NOMO-1 treated with dmso at 0.1 percent for 144 hours (cell line): ENCODE data around the gene FNBP1.

Experiments
- DNase-seq: peaks from one replicate; lab custom pipeline; 2025; ENCODE audit not compliant: unreplicated experiment; lab: John Stamatoyannopoulos, UW

Gene FNBP1

GRCh38 chr9:129879991-129880653, 162.9 kb downstream of the FNBP1 start:
- no peak for DNase-seq

DNA sequence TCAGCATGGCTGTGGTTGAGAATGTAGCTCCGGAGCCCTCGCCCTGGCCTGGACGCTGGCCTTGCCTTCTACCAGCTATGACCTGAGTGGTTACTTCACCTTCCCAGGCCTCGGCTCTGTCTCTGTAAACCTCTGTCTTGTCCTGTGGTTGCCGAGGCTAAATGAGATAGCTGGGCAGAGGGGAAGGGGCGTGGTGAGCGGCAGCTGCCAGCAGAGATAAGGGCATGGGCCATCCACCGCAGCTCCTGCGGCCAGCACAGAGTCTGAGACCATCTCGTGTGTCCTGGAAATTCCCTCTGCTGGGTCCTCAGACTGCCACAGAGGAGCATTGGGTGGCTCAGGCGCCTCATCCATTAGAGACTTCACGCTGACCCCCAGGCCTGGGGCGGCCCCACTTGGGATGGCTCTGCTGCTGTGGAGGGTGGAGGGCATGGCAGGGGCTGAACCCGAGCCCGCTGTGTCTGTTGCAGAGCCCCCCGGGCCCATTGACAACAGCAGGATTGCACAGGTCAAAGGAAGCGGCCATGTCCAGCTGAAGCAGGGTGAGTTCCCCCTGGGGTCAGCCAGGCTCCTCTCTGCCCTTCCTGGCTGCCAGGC, 163.8 kb downstream of the FNBP1 start:
- DNase-seq = no peak

- no peak for DNase-seq
Measured at GRCh38 chr9:129878291-129878690, 164.7 kb downstream of the FNBP1 start.

GRCh38 chr9:129876815-129877214, 166.2 kb downstream of the FNBP1 start:
- DNase-seq = no peak

- DNase-seq = no peak
Measured at GRCh38 chr9:129875687-129876395, 167.1 kb downstream of the FNBP1 start.

DNA sequence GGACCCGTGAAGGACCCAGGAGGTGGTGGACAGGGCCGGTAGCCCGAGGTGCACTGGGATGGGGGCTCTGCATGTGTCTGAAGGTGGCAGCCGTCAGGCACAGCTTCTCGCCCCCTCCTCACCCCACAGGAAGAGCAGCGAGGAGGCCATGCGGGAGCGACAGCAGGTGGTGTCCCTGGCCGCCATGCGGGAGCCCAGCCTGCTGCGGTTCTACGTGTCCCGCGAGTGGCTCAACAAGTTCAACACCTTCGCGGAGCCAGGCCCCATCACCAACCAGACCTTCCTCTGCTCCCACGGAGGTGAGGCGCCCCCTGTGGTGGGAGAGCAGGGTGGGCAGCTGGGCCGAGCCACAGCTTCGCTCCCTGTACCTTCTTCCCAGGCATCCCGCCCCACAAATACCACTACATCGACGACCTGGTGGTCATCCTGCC, 167.8 kb downstream of the FNBP1 start:
- no peak for DNase-seq

DNA sequence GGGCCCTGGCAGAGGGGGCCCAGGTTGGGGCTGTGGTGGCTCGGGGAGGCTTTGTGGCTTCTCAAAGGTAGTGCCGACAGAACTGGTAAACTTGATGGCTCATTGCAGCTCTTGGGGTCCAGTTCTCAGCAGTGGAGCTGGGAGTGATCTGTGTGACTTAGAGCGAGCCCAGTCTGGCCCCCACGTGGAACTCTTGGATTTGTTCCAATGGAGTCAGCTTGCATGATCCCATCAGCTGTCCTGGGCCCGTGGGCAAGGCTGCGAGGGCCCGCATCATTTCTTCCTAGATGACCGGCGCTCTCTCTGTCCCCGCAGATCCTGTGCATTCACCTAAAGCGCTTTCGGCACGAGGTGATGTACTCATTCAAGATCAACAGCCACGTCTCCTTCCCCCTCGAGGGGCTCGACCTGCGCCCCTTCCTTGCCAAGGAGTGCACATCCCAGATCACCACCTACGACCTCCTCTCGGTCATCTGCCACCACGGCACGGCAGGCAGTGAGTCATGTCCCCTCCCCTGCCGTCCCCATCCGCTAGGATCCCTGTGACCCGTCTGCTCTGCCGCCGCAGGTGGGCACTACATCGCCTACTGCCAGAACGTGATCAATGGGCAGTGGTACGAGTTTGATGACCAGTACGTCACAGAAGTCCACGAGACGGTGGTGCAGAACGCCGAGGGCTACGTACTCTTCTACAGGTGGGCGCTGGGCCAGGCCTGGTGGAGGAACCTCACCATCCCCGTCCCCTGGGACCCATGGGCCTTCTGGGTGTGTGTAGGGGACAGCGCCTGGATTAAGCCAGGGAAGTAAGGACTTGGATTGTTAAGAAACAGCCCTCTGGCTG, 168.5 kb downstream of the FNBP1 start:
- no peak for DNase-seq

DNA sequence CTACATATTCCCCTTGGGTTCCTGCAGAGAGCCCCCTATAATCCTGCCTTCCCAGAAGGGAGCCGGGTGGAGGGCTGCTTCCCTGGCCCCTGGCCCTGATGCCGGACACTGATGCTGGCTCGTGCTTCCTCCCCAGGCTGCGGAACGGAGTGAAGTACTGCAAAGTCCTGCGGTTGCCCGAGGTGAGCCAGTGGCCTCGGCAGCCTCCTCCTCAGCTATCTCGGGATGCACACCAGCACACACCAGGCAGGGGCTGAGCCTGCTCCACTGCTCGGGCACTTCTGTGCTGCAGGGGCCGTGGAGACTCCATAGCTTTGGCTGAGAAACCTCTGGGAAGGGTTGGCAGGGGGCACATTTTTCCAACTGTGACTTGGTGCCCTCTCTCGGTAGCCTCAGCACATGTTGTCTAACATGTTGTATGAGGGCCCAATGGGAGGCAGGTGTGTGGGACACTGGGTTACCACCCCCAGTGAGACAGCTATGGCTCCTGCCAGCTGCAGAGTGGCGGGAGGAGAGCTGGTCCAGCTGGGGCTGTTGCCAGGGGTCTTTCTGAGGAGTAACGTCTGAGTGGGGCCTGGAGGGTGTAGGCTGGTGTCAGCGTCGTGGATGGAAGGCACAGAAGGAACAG, 169.3 kb downstream of the FNBP1 start:
- DNase-seq = no peak

- DNase-seq = no peak
Measured at GRCh38 chr9:129871046-129871445, 171.9 kb downstream of the FNBP1 start.

- no peak for DNase-seq
Measured at GRCh38 chr9:129869585-129870501, 173.1 kb downstream of the FNBP1 start.

DNA sequence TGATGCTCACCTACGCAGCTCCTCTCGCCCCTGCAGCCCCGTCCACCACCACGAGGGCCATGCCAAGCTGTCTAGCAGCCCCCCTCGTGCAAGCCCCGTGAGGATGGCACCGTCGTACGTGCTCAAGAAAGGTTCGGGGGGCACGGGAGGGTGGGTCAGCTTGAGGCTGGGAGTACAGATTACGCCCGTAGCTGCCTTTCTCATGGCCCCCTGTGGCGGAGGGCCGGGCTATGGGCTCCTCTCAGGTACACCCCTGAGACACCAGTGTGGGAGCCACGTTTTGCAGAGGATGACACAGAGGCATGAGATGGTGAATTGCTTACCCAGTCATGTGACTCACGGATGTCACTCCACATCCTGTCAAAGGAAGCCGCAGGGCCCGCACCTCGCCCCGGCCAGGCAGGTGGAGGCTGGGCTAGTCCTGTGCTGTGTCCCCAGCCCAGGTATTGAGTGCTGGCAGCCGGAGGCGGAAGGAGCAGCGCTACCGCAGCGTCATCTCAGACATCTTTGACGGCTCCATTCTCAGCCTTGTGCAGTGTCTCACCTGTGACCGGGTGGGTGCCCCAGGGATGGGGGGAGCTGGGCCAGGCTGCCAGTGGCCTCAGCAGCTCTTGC, 174.0 kb downstream of the FNBP1 start:
- no peak for DNase-seq

GRCh38 chr9:129868023-129868871, 174.7 kb downstream of the FNBP1 start:
- no peak for DNase-seq

- no peak for DNase-seq
Measured at GRCh38 chr9:129867136-129868022, 175.6 kb downstream of the FNBP1 start.

- no peak for DNase-seq
Measured at GRCh38 chr9:129866394-129867135, 176.4 kb downstream of the FNBP1 start.

DNA sequence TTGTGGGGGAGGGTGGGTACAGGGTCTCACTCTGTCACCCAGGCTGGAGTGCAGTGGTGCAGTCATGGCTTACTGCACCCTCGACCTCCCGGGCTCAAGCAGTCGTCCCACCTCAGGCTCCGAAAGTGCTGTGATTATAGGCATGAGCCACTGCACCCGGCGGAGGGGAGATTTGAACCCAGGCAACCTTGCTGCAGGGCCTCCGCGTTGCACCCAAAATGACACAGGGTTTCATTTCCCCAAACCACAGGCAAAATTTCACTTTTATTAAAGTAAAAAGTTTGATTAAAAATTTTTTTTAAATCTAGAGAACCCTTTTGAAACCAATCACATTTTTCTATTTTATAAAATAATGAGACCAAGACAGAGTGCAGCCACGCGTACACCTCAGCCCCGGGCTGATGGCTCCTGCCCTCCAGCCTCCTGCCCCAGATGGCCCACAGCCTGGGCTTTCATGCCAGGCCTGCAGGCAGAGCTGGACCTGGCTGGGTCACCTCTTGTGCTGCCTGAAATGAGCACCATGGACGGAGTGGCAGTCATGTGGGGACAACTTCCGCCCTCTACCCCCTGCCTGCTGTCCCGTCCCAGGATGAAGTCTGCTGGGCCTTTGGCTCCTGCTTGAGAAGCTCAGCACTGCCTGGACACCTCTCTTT, 177.2 kb downstream of the FNBP1 start:
- no peak for DNase-seq

GRCh38 chr9:129864991-129865647, 177.9 kb downstream of the FNBP1 start:
- no peak for DNase-seq
